GM19023 (cell line): ENCODE data around the gene BTN2A1.
"Not testable (repeated sequence)": the region's sequence is repeated elsewhere in the genome, so short reads cannot be mapped to it uniquely, and the experiment has no call there.

Experiments
- ATAC-seq: cut with Tn5 transposase; IDR thresholded peaks from one replicate; pipeline ENCODE4 v1.9.1; 2021; ENCODE audit warnings: mild to moderate bottlenecking, moderate library complexity; ENCODE audit not compliant: unreplicated experiment

The BTN2A1 gene

GRCh38 chr6:26457806-26458688 is at the start of gene BTN2A1:
Gene BTN2A1 (plus strand): TSS chr6:26457955. CDS start chr6:26458637, 682 bp downstream.
- peak; percentile 97 for ATAC-seq

- no peak for ATAC-seq
Measured at GRCh38 chr6:26408828-26409730, 48.7 kb upstream of the BTN2A1 start.

GRCh38 chr6:26411751-26412150 is 46.0 kb upstream of the BTN2A1 start:
- no peak for ATAC-seq

GRCh38 chr6:26412228-26412627 is 45.5 kb upstream of the BTN2A1 start:
- no peak for ATAC-seq

GRCh38 chr6:26412954-26413353 is 44.8 kb upstream of the BTN2A1 start:
- no peak for ATAC-seq

GRCh38 chr6:26414281-26414680 is 43.5 kb upstream of the BTN2A1 start:
- no peak for ATAC-seq

- no peak for ATAC-seq
Measured at GRCh38 chr6:26415036-26415614, 42.6 kb upstream of the BTN2A1 start.

- no peak for ATAC-seq
Measured at GRCh38 chr6:26415791-26416190, 42.0 kb upstream of the BTN2A1 start.

- ATAC-seq = no peak
Measured at GRCh38 chr6:26416288-26416687, 41.5 kb upstream of the BTN2A1 start.

- ATAC-seq = not testable (repeated sequence)
Measured at GRCh38 chr6:26418077-26418476, 39.7 kb upstream of the BTN2A1 start.

GRCh38 chr6:26418795-26419194 is 39.0 kb upstream of the BTN2A1 start:
- ATAC-seq = not testable (repeated sequence)

- no peak for ATAC-seq
Measured at GRCh38 chr6:26420688-26421171, 37.0 kb upstream of the BTN2A1 start.

GRCh38 chr6:26421259-26422144 is 36.3 kb upstream of the BTN2A1 start:
- peak; percentile 92 for ATAC-seq

- no peak for ATAC-seq
Measured at GRCh38 chr6:26422329-26422728, 35.4 kb upstream of the BTN2A1 start.

GRCh38 chr6:26426691-26427450 is 30.9 kb upstream of the BTN2A1 start:
- ATAC-seq = no peak

- no peak for ATAC-seq
Measured at GRCh38 chr6:26427451-26427809, 30.3 kb upstream of the BTN2A1 start.

GRCh38 chr6:26428206-26428605 is 29.5 kb upstream of the BTN2A1 start:
- no peak for ATAC-seq

- ATAC-seq = no peak
Measured at GRCh38 chr6:26430787-26431186, 27.0 kb upstream of the BTN2A1 start.
